Measurements from ENCODE around the gene EVI5. TPM values are rescaled to one million over a fixed set of nuclear protein-coding genes. Genes with fewer than 3 reads are reported as not detected.

The EVI5 gene
- total RNA-seq, 1 experiment from 2014 or later: 23.2 TPM

GRCh38 chr1:92482665-92483609 lies 302.0 kb downstream of the EVI5 start:
- no TSS peak for BruUV-seq (replicated peaks)
- CTCF ChIA-PET: interaction anchor here (0.6 to 0.7 kb wide), 2 partner anchors 125 to 970 kb away, joined by 3 read pairs; no protein-coding TSS in a partner anchor
- Mint-ChIP-seq H3K4me3 (ENCODE audit: unreplicated experiment) (no peak overlapping the region), H3K36me3 (ENCODE audit: insufficient read depth, unreplicated experiment) (no peaks in the 10 kb centered on the region), H3K4me1 (ENCODE audit: insufficient read depth, unreplicated experiment) (peaks cover 11% of the 10 kb centered on the region), H3K9me3 (ENCODE audit: unreplicated experiment) (no peaks in the 10 kb centered on the region), H3K27me3 (ENCODE audit: insufficient read depth, unreplicated experiment) (peaks cover 22% of the 10 kb centered on the region), H3K27ac (ENCODE audit: low read depth, unreplicated experiment) (no peak overlapping the region)
- POLR2A ChIA-PET: no interaction called here
- intact Hi-C loops (cut with micrococcal nuclease): no loop called here
- TF ChIP-seq CTCF (IDR thresholded peaks at IDR 0.05; ENCODE audit: unreplicated experiment): no peak
- no peak for DNase-seq (ENCODE audit: unreplicated experiment)

DNA sequence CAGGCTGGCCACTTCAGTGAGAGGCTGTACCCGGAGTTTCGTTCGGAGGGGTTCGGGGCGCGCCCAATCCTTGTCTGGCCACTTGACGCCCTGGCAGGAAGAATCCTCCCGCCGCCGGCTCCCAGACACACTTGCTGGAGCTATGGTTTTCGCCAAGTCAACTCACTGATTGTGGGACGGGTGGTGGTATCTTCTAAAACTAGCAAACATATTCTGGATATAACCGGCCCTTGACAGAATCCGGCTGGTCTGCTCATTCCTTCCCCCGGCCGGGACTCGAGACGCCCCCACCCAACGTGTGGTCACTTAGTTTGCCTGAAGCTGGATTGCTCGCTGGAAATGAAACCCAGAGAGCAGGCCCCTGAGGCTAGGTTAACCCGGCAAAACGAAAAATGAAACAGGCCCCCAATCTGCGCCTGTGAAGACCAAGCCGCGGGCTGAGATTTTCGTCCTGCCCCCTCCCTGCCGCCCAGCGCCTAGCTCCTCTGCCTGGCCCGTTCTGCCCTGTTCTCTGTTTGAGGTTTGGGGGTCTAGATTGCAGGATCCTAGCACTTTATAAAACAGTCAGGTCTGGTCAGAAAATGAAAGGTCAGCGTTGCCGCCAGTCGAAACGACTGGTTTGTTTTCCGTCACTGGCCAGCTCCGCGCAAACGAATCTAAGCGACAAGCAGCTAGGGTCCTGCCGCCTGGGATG lies 302.8 kb downstream of the EVI5 start:
- Mint-ChIP-seq H3K27me3 (ENCODE audit: insufficient read depth, unreplicated experiment) (peaks cover 22% of the 10 kb centered on the region), H3K9me3 (ENCODE audit: unreplicated experiment) (no peaks in the 10 kb centered on the region), H3K4me3 (ENCODE audit: unreplicated experiment) (no peak overlapping the region), H3K27ac (ENCODE audit: low read depth, unreplicated experiment) (no peak overlapping the region), H3K36me3 (ENCODE audit: insufficient read depth, unreplicated experiment) (no peaks in the 10 kb centered on the region), H3K4me1 (ENCODE audit: insufficient read depth, unreplicated experiment) (peaks cover 11% of the 10 kb centered on the region)
- ChIA-PET CTCF (no interaction called here), POLR2A (no interaction called here)
- DNase-seq (ENCODE audit: unreplicated experiment): no peak
- intact Hi-C loops (cut with micrococcal nuclease): no loop called here
- BruUV-seq (replicated peaks): no TSS peak
- TF ChIP-seq CTCF (IDR thresholded peaks at IDR 0.05; ENCODE audit: unreplicated experiment): no peak

GRCh38 chr1:92481599-92481925 lies 303.3 kb downstream of the EVI5 start:
- no peak for DNase-seq (ENCODE audit: unreplicated experiment)
- H3K27ac Mint-ChIP-seq (ENCODE audit: low read depth, unreplicated experiment): no peak overlapping the region
- H3K27me3 Mint-ChIP-seq (ENCODE audit: insufficient read depth, unreplicated experiment): peaks cover 22% of the 10 kb centered on the region
- H3K4me1 Mint-ChIP-seq (ENCODE audit: insufficient read depth, unreplicated experiment): peaks cover 11% of the 10 kb centered on the region
- intact Hi-C loops (cut with micrococcal nuclease): no loop called here
- no peak for TF ChIP-seq CTCF (IDR thresholded peaks at IDR 0.05; ENCODE audit: unreplicated experiment)
- ChIA-PET POLR2A (no interaction called here), CTCF (no interaction called here)
- BruUV-seq (replicated peaks): no TSS peak
- no peak overlapping the region for H3K4me3 Mint-ChIP-seq (ENCODE audit: unreplicated experiment)
- H3K9me3 Mint-ChIP-seq (ENCODE audit: unreplicated experiment): no peaks in the 10 kb centered on the region
- H3K36me3 Mint-ChIP-seq (ENCODE audit: insufficient read depth, unreplicated experiment): no peaks in the 10 kb centered on the region

GRCh38 chr1:92480813-92481598 lies 303.9 kb downstream of the EVI5 start:
- ChIA-PET CTCF (no interaction called here), POLR2A (no interaction called here)
- H3K27me3 Mint-ChIP-seq (ENCODE audit: insufficient read depth, unreplicated experiment): peaks cover 22% of the 10 kb centered on the region
- intact Hi-C loops (cut with micrococcal nuclease): no loop called here
- H3K36me3 Mint-ChIP-seq (ENCODE audit: insufficient read depth, unreplicated experiment): no peaks in the 10 kb centered on the region
- no peak for TF ChIP-seq CTCF (IDR thresholded peaks at IDR 0.05; ENCODE audit: unreplicated experiment)
- peaks cover 11% of the 10 kb centered on the region for H3K4me1 Mint-ChIP-seq (ENCODE audit: insufficient read depth, unreplicated experiment)
- DNase-seq (ENCODE audit: unreplicated experiment): no peak
- BruUV-seq (replicated peaks): no TSS peak
- no peak overlapping the region for H3K4me3 Mint-ChIP-seq (ENCODE audit: unreplicated experiment)
- H3K9me3 Mint-ChIP-seq (ENCODE audit: unreplicated experiment): no peaks in the 10 kb centered on the region
- H3K27ac Mint-ChIP-seq (ENCODE audit: low read depth, unreplicated experiment): no peak overlapping the region
